Endothelial cell of umbilical vein (primary cell): ENCODE data around the gene PUS10. TPM values are rescaled to one million over a fixed set of nuclear protein-coding genes. Genes with fewer than 3 reads are reported as not detected.

Experiments used
- BruUV-seq: library from RNA; stranded (reverse); fragments of 400-500 nt; replicated peaks from 2 replicates; lab custom pipeline; 2021; lab: Mats Ljungman, UMichigan
- CTCF ChIA-PET: fragments of 300-600, 350-600 bp; sonication (Branson Sonifier 250); formaldehyde crosslinking; loops from one replicate; lab custom pipeline; 2021; ENCODE audit warnings: antibody characterized with exemption, inconsistent platforms; lab: Charles Lee
- POLR2A ChIA-PET: fragments of 300-600, 350-600 bp; sonication (Branson Sonifier 250); formaldehyde crosslinking; loops from one replicate; lab custom pipeline; 2021; ENCODE audit warnings: antibody characterized with exemption, inconsistent platforms; lab: Charles Lee
- DNase-seq: peaks from one replicate; pipeline ENCODE4 v3.0.0-alpha.2; 2011; ENCODE audit warnings: low read depth, low spot score
- FAIRE-seq: peaks from 2 replicates; lab custom pipeline; 2011; peaks lifted over from hg19 to GRCh38; lab: Jason Lieb, UNC
- H2AFZ ChIP-seq: 2 replicates; pipeline ENCODE4 v1.6.0; 2012; ENCODE audit warnings: low read depth, low read length, control low read depth, inconsistent platforms
- H3K27ac ChIP-seq: 2 replicates; pipeline ENCODE4 v1.5.1; 2011; ENCODE audit warnings: low read depth, mild to moderate bottlenecking, control low read depth, low read length, moderate library complexity; ENCODE audit not compliant: insufficient read depth
- H3K27me3 ChIP-seq, 2 experiments: 2 replicates each; pipeline versions ENCODE4 v1.6.0 to v1.6.1; 2011; ENCODE audit warnings: low read length in 2 of 2, mixed read lengths in 1 of 2; ENCODE audit not compliant: control insufficient read depth in 2 of 2, insufficient read depth in 2 of 2
- H3K36me3 ChIP-seq, 2 experiments: 2 replicates in 1 of 2; 3 replicates in 1 of 2; pipeline ENCODE4 v1.5.1; 2011; ENCODE audit warnings: low read length in 2 of 2, mild to moderate bottlenecking in 1 of 2, moderate library complexity in 1 of 2; ENCODE audit not compliant: control insufficient read depth in 2 of 2, insufficient read depth in 2 of 2; ENCODE audit errors: extremely low read depth in 1 of 2
- H3K4me1 ChIP-seq: 3 replicates; pipeline ENCODE4 v1.5.1; 2011; ENCODE audit warnings: mild to moderate bottlenecking, low read length; ENCODE audit not compliant: control insufficient read depth, insufficient read depth; ENCODE audit errors: extremely low read depth
- H3K4me2 ChIP-seq: 2 replicates; pipeline ENCODE4 v1.6.1; 2011; ENCODE audit warnings: low read length, control low read depth, mixed read lengths; ENCODE audit not compliant: insufficient read depth
- H3K4me3 ChIP-seq, 3 experiments: fragments of 200-600 bp in 1 of 3; sonication (generic), shearing (Covaris generic) in 1 of 3; replicated peaks in 1 of 3; 2 replicates each; pipeline ENCODE4 v1.5.1; 2011 to 2016; ENCODE audit warnings: control low read depth in 3 of 3, low read length in 3 of 3, mild to moderate bottlenecking in 2 of 3, inconsistent platforms in 1 of 3, low read depth in 1 of 3, moderate library complexity in 1 of 3; ENCODE audit not compliant: insufficient read depth in 1 of 3
- H3K79me2 ChIP-seq: 2 replicates; pipeline ENCODE4 v1.6.0; 2012; ENCODE audit warnings: low read length, inconsistent platforms; ENCODE audit not compliant: control insufficient read depth, insufficient read depth
- H3K9ac ChIP-seq: replicated peaks from 2 replicates; pipeline ENCODE3; 2011; ENCODE audit warnings: low read length, control low read depth; ENCODE audit not compliant: insufficient read depth; ENCODE audit errors: extremely low read depth
- H3K9me1 ChIP-seq: replicated peaks from 3 replicates; pipeline ENCODE4 v1.6.0; 2011; ENCODE audit warnings: mild to moderate bottlenecking, low read length; ENCODE audit not compliant: control insufficient read depth, insufficient read depth; ENCODE audit errors: extremely low read depth
- H3K9me3 ChIP-seq: replicated peaks from 2 replicates; pipeline ENCODE4 v1.5.1; 2012; ENCODE audit warnings: low read length, inconsistent platforms; ENCODE audit not compliant: control insufficient read depth, insufficient read depth
- H4K20me1 ChIP-seq: replicated peaks from 2 replicates; pipeline ENCODE3; 2011; ENCODE audit warnings: mild to moderate bottlenecking, low read length; ENCODE audit not compliant: control insufficient read depth, insufficient read depth; ENCODE audit errors: extremely low read depth
- CTCF ChIP-seq, 2 donors: IDR thresholded peaks; 1 replicate in 1 of 2; 2 replicates in 1 of 2; pipeline ENCODE4 v1.5.1; 2011; ENCODE audit warnings: low read length in 2 of 2, mild to moderate bottlenecking in 2 of 2, moderate library complexity in 2 of 2, control low read depth in 1 of 2, inconsistent platforms in 1 of 2, low read depth in 1 of 2; ENCODE audit not compliant: insufficient read depth in 1 of 2; ENCODE audit errors: extremely low read depth in 1 of 2
- EZH2 ChIP-seq: IDR thresholded peaks from 2 replicates; pipeline ENCODE4 v1.6.1; 2012; ENCODE audit warnings: borderline replicate concordance, low read depth, mild to moderate bottlenecking, moderate library complexity, low read length, inconsistent platforms; ENCODE audit not compliant: severe bottlenecking
- FOS ChIP-seq: IDR thresholded peaks from 2 replicates; pipeline ENCODE4 v1.6.1; 2011; ENCODE audit warnings: mild to moderate bottlenecking, low read length, moderate library complexity, borderline replicate concordance; ENCODE audit not compliant: insufficient read depth
- GATA2 ChIP-seq: IDR thresholded peaks from 2 replicates; pipeline ENCODE4 v1.7.0; 2011; ENCODE audit warnings: low read depth, mild to moderate bottlenecking, moderate library complexity, mixed read lengths, low read length; ENCODE audit not compliant: insufficient read length, insufficient read depth
- JUN ChIP-seq: IDR thresholded peaks from 2 replicates; pipeline ENCODE4 v1.6.1; 2011; ENCODE audit warnings: borderline replicate concordance, low read depth; ENCODE audit not compliant: insufficient read length, insufficient read depth
- MYC ChIP-seq: IDR thresholded peaks from one replicate; pipeline ENCODE4 v1.6.1; 2011; ENCODE audit warnings: mild to moderate bottlenecking, low read depth, low read length
- POLR2A ChIP-seq: IDR thresholded peaks from 2 replicates; pipeline ENCODE4 v1.6.1; 2012; ENCODE audit warnings: low read depth, mild to moderate bottlenecking, control low read depth, low read length
- POLR2AphosphoS5 ChIP-seq: IDR thresholded peaks from 2 replicates; pipeline ENCODE4 v1.6.1; 2012; ENCODE audit warnings: low read depth, mild to moderate bottlenecking, control low read depth, low read length, moderate library complexity; ENCODE audit not compliant: insufficient read depth
- dilution Hi-C: fragments of 300-500 bp; cut with MboI; formaldehyde crosslinking; loops from one replicate; pipeline ENCODE4 v1.15.0; 2019; ENCODE audit warnings: low sequenced_read_pairs; ENCODE audit not compliant: extremely low pct_ligation_motif_present
- intact Hi-C: fragments of 100-400 bp; cut with micrococcal nuclease; formaldehyde crosslinking; loops from one replicate; pipeline ENCODE4 v1.10.0; 2022
- polyA plus RNA-seq, 4 experiments: library from polyadenylated mRNA; depleted of rRNA in 3 of 4; stranded (reverse) in 3 of 4; unstranded in 1 of 4; fragments of >200 nt; gene quantifications; 2 replicates each; pipeline versions ENCODE4 v1.2.1 to v1.2.3, GENCODE V29; 2011 to 2012; ENCODE audit warnings: missing spikeins in 1 of 4
- total RNA-seq: library from RNA; stranded (reverse); gene quantifications from 2 replicates; pipeline ENCODE4 v1.2.3, GENCODE V29; 2021
- TF ChIP-seq, protein P1 (sequence below): IDR thresholded peaks from 2 replicates; pipeline ENCODE4 v1.6.1; 2011; ENCODE audit not compliant: insufficient read depth, insufficient read length

PUS10 gene
- total and polyA plus RNA-seq, 2 donors (not counting 3 experiments of a cell fraction or from before 2014, with no cell fraction given): 3.7 to 10.3 TPM

GRCh38 chr2:60962528-60962927, 55.5 kb downstream of the PUS10 start:
- ChIA-PET POLR2A (no interaction called here), CTCF (no interaction called here)
- FAIRE-seq (no peak), DNase-seq (no peak)
- Histone ChIP-seq H3K27me3 (no peaks in the 10 kb centered on the region), H2AFZ (no peak overlapping the region), H3K79me2 (no peaks in the 10 kb centered on the region), H3K4me3 (no peak overlapping the region), H3K9me3 (no peaks in the 10 kb centered on the region), H4K20me1 (no peaks in the 10 kb centered on the region), H3K4me1 (peaks cover 17% of the 10 kb centered on the region), H3K36me3 (no peaks in the 10 kb centered on the region), H3K9ac (no peak overlapping the region), H3K27ac (no peak overlapping the region), H3K4me2 (no peak overlapping the region), H3K9me1 (no peaks in the 10 kb centered on the region)
- dilution Hi-C loops: no loop called here
- intact Hi-C loops: no loop called here
- BruUV-seq: no TSS peak
- TF ChIP-seq POLR2AphosphoS5 (no peak), EZH2 (no peak), JUN (no peak), FOS (no peak), GATA2 (no peak), POLR2A (no peak), CTCF (IDR thresholded peaks at IDR 0.05; ENCODE audit: extremely low read depth in 1 of 2, insufficient read depth in 1 of 2, low read depth in 1 of 2, low read length in 2 of 2) (no peak), MYC (no peak)
- TF ChIP-seq, protein P1, sequence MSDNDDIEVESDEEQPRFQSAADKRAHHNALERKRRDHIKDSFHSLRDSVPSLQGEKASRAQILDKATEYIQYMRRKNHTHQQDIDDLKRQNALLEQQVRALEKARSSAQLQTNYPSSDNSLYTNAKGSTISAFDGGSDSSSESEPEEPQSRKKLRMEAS: no peak
